ENCODE results near the gene ABLIM3.
"Not testable (repeated sequence)": the region's sequence is repeated elsewhere in the genome, so short reads cannot be mapped to it uniquely, and the experiment has no call there.

The ABLIM3 gene

GRCh38 chr5:149262315-149262714 lies 121.0 kb downstream of the ABLIM3 start:
- DNase-seq = no peak

DNA sequence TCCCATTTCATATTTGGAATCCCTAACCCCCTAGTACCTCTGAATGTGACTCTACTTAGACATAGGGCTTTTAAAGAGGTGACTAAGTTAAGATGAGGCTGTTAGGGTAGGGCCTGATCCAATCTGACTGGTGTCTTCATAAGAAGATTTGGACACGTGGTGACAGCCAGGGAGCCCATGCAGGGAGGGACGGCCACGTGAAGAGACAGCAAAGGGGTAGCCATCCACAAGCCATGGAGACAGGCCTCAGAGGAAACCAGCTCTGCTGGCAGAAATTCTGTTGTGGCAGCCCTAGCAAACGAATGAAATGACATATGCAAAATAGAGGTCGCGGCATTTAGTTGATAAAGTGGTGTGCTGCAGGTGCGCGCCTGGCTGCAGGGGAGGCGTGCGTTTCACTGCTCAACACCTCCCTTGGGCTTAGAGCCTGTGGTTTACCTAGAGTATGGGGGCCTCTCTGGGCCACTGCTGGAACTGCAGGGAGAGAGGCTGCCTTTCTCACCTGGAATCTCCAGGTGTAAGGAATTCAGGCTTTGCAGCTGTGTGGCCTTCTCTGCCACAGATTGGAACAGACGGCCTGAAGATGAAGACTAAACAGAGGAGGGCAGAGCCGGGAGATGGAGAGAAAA lies 123.3 kb downstream of the ABLIM3 start:
- peak; percentile 1 for DNase-seq

- no peak for DNase-seq
Measured at GRCh38 chr5:149265068-149265465, 123.8 kb downstream of the ABLIM3 start.

DNA sequence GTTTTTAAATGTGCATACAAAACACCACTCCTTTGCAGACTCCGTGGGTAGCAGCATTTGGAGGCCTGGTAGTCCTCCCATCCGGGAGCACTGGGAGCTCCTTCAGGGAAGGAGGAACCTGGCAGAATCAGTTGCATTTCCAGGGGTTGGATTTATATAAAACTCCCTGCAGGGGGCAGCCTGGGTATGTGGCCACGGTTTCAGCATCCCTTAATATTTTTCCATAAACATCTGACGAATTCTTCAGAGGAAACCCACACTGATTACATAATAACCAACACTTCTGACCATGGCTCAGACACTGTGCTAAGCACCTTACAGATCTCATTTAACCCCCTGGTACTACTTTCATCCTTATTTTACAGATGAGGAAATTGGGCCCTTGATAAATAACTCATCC lies 124.3 kb downstream of the ABLIM3 start:
- DNase-seq = no peak

GRCh38 chr5:149267241-149267973 lies 126.1 kb downstream of the ABLIM3 start:
- no peak for DNase-seq

DNA sequence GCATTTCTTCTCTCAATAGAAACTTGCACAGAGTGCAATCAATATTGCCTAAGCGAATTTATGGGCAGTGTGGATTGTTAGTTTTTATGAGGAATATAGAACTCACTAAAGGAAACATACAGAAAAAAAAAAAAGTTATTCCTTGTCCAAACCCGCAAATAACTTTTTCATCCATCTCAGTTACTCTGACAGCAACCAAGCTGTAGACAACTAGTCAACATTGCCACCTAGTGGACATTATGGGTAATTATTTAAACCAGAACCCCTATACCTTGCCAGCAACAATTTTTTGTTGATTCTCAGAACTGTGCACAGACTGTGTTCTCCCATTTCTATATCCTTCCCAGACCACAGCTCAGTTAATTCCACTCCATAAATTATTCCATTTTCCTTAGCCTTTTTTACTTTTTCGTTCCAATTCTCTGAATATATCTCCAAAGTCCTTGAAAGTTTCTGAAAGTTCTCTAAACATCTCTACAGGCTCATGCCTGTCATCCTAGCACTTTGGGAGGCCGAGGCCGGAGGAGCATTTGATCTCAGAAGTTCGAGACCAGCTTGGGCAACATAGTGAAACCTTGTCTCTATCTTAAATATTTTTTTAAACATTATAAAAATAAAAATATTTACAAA lies 127.8 kb downstream of the ABLIM3 start:
- DNase-seq = peak; percentile 54

DNA sequence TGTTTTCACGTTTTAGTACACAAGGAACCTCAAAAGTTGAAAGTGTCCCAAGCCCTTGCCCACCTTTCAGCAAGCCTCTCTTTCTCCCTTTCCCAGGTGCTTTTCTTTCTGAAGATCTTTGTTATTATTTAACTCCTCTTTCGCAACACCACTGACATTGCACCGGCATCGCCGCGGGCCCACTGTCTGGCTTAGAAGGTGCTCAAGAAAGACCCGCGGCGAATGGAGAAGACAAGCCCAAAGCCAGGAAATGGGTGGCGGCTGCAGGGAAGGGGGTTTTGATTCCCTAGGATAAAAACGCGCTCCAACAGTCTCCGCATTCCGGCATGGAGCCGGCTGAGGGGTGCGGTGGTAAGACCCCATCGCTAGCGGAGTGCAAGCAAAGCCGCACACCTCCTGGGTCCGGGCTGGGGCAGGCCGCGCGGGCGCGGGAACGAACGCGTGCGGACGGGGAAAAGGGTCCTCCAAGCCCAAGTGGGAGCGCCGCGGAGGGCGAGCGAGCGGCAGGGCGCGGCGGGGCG lies 130.0 kb downstream of the ABLIM3 start:
- DNase-seq = no peak

- no peak for DNase-seq
Measured at GRCh38 chr5:149271716-149272563, 130.6 kb downstream of the ABLIM3 start, which contains the start of gene AFAP1L1. AFAP1L1 (plus strand) TSS chr5:149271859; CDS start chr5:149271969, 110 bp downstream.

DNA sequence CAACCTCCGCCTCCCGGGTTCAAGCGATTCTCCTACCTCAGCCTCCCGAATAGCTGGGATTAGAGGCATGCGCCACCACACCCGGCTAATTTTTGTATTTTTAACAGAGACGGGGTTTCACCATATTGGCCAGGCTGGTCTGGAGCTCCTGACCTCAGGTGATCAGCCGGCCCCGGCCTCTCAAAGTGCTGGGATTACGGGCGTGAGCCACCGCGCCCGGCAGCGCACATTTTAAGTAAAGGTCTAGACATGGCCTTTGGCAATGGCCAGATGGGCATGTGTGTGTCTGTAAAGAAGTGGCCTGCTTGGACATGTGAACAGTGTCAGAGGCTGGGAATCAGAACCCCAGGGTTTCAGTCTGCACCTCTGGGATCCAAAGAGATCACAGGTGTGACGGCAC lies 131.5 kb downstream of the ABLIM3 start:
- DNase-seq = not testable (repeated sequence)

- DNase-seq = no peak
Measured at GRCh38 chr5:149273237-149273636, 131.9 kb downstream of the ABLIM3 start.

GRCh38 chr5:149273950-149274349 lies 132.7 kb downstream of the ABLIM3 start:
- DNase-seq = no peak

DNA sequence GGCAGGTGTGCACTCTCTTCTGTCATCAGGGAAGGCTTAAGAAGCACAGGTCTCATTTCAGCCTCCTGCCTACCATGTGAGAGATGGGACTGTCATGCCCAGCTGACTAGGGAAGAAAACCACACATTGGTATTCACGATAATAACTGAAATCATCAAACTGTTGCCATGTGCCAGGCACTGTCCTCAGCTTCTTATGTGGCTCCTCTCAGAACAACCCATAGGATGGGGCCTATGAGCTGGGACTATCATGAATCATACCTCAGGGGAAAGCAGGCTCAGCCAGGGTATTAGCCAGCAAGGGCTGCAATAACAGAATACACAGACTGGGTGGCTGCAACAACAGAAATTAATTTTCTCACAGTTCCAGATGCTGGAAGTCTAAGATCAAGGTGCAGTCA lies 133.6 kb downstream of the ABLIM3 start:
- DNase-seq = no peak

- no peak for DNase-seq
Measured at GRCh38 chr5:149277801-149278200, 136.5 kb downstream of the ABLIM3 start.

- no peak for DNase-seq
Measured at GRCh38 chr5:149278451-149279210, 137.3 kb downstream of the ABLIM3 start.

DNA sequence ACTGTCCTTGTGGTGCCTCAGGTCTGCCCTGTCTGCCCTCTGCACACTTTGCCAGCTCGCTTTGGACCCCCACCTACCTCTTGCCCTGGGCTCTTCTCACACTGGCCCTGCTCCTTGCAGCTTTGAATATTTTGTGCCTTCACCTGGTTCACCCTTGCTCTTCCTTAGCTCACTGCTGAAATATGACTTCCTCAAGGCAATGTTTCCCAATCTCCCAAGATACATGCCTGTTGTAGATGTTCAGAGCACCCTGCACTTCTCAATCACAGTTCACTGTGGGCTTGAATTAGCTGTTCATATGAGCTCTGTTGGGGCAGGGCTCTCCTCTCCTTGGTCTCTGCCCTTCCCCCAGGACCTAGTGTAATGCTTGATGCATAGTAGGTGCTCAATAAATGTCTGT lies 138.4 kb downstream of the ABLIM3 start:
- no peak for DNase-seq

DNA sequence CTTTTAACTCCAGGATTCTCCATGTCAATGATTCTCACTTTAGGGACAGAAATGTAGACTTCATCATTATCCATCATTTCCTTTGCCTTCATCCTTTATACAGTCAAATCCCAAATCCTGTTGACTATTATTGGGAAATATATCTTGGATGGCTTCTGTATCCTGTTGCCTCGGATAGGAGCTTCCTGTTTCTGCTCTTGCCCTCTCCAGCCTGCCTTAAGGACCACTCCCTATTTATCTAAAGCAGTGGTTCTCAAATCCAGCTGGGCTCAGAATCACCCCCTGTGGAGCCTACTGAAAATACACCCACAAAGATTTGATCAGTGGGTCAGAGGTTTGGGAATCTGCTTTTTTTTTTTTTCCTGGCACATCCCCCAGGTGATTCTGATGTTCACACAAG lies 138.8 kb downstream of the ABLIM3 start:
- DNase-seq = no peak

GRCh38 chr5:149280802-149281201 lies 139.5 kb downstream of the ABLIM3 start:
- DNase-seq = no peak

DNA sequence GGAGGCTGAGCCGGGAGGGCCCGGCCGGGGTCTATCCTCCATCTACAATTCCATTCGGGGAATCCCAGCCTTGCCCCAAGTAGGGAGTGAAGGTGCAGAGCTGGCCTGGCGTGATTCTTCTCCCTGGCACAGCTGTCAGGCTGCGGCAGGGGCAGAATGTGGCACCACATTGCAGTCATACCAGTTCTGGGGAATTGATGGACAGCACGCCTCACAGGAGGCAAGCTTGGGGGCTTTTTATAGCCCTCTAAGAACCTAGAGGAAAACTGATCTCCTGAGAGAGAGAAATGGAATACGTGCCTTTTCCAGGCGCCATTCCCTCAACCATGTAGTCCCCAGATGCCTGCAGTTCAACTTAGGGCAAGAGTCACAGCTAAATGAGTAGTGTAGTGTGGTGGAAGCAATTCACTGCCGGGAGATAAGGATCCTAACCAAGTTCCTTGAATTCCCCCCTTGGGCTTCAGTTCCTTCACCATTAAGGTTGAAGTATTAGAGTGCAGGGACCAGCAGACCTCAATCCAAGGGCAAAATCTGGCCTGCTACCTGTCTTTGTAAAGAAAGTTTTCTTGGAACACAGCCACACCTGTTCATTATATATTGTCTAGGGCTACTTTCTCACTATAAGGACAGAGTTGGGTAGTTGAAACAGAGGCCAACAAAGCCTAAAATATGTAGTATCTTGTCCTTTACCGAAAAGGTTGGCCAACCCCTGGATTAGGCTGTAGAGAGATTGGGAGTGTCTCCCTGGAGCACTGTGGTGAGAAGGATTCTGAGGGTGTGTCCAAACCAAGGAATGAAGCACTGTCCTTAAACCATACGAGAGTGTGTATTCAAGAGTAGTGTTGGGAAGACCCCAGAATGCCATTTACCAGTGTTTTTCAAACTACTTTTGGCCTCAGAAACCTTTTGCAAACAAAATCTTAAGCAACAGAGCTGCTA lies 141.0 kb downstream of the ABLIM3 start:
- no peak for DNase-seq

DNA sequence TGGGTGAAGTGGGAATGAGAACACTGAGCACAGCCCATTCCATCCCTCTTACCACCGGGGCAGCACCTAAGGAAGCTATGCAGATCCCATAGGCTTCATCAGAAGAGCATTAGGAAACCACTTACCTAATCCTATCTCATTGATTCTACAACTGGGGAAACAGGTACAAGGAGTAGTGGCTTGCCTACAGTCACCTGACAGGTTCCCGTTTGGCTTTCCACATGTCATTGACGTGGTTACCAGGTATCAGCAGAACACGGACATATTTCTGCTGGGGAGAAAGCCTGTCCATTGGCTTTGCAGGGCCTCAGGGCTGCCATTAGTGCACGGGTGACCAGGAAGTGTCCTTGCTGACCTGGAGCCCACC lies 141.7 kb downstream of the ABLIM3 start:
- no peak for DNase-seq

DNA sequence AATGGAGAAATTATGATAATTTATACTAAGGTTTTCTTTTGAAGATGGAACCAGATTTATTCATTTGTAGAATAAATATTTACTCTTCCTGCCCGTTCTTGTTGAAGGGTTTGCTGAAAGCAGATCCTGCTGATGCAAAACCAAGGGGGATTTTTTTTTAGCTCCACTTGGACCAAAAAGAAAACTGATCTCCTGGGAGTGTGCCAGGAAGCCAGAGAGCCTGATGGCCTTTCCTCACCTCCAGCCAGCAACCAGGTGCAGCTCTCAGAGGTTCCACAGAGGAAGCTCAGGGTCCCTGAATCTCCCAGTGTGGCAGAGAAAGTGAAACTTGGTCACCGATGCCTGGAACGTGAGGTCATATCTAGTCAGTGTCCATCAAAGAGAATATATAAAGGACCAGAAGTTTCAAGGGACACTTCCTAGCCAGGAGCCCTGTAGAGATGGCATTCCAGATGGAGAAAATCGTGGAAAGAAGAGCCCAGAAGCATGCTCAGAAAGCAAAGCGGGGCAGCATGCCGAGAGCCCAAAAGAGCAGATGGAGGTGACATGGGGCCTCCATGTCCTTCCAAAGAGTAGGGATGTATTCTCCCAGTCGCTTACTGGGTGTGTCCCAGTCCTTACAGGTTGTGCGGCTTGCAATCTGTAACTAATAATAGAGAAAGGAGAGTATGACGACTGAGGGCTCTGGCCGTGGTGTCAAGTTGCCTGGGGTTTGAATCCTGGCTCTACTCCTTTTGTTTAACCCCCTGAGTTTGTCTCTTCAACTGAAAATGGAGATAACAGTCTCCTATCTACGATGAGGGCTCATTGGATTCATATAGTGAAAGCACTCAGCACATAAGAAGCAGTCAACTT lies 142.6 kb downstream of the ABLIM3 start:
- DNase-seq = no peak
